GM23338 (cell line): Measurements from ENCODE around the gene SLC27A3. TPM values are rescaled to one million over a fixed set of nuclear protein-coding genes. Genes with fewer than 3 reads are reported as not detected.

Experiments
- ATAC-seq: fragments of 200-7000 bp; cut with Tn5 transposase; 3 replicates; pipeline ENCODE4 v1.9.1; 2020
- DNase-seq: peaks from one replicate; pipeline ENCODE4 v3.0.0-alpha.2; 2015; ENCODE audit warnings: low spot score
- H2AFZ ChIP-seq: fragments of 200-600 bp; sonication (generic); 2 replicates; pipeline ENCODE4 v1.8.0; 2016; ENCODE audit warnings: antibody characterized with exemption, mild to moderate bottlenecking, moderate library complexity
- H3F3A ChIP-seq: fragments of 200-600 bp; sonication (generic); replicated peaks from 2 replicates; pipeline ENCODE4 v1.8.0; 2017; ENCODE audit warnings: antibody characterized with exemption, mixed run types, low read depth
- H3K27ac ChIP-seq: fragments of 200-600 bp; sonication (generic); 2 replicates; pipeline ENCODE4 v1.6.1; 2016; ENCODE audit warnings: low read depth
- H3K27me3 ChIP-seq: fragments of 200-600 bp; sonication (generic); 2 replicates; pipeline ENCODE4 v1.8.0; 2016; ENCODE audit warnings: mild to moderate bottlenecking, mixed run types, moderate library complexity; ENCODE audit not compliant: insufficient read depth
- H3K36me3 ChIP-seq: fragments of 200-600 bp; sonication (generic); 2 replicates; pipeline ENCODE4 v1.8.0; 2016; ENCODE audit warnings: mild to moderate bottlenecking; ENCODE audit not compliant: insufficient read depth
- H3K4me1 ChIP-seq: fragments of 200-600 bp; sonication (generic); 2 replicates; pipeline ENCODE4 v1.8.0; 2016; ENCODE audit warnings: mild to moderate bottlenecking, moderate library complexity; ENCODE audit not compliant: insufficient read depth
- H3K4me2 ChIP-seq: fragments of 200-600 bp; sonication (generic); 2 replicates; pipeline ENCODE4 v1.7.1; 2017; ENCODE audit warnings: mixed run types
- H3K4me3 ChIP-seq: fragments of 200-600 bp; sonication (generic); 2 replicates; pipeline ENCODE4 v1.6.1; 2016; ENCODE audit warnings: mixed run types
- H3K79me2 ChIP-seq: fragments of 200-600 bp; sonication (generic); replicated peaks from 2 replicates; pipeline ENCODE4 v1.8.0; 2017; ENCODE audit warnings: mild to moderate bottlenecking; ENCODE audit not compliant: insufficient read depth
- H3K9me2 ChIP-seq: fragments of 200-600 bp; sonication (generic); 2 replicates; pipeline ENCODE4 v1.8.0; 2017; ENCODE audit not compliant: insufficient read depth
- H4K20me1 ChIP-seq: fragments of 200-600 bp; sonication (generic); replicated peaks from 2 replicates; pipeline ENCODE4 v1.8.0; 2017; ENCODE audit warnings: mild to moderate bottlenecking; ENCODE audit not compliant: insufficient read depth
- H3K27ac Mint-ChIP-seq: 2 replicates; pipeline ENCODE4 v1.8.0; 2020; ENCODE audit warnings: inconsistent platforms, mild to moderate bottlenecking, moderate library complexity, mixed read lengths
- H3K27me3 Mint-ChIP-seq: 3 replicates; pipeline ENCODE4 v1.8.0; 2022; ENCODE audit warnings: low read depth, mild to moderate bottlenecking, moderate library complexity, mixed read lengths, inconsistent platforms; ENCODE audit not compliant: insufficient read depth, poor library complexity
- H3K36me3 Mint-ChIP-seq: 3 replicates; pipeline ENCODE4 v1.8.0; 2021; ENCODE audit warnings: low read depth, mild to moderate bottlenecking, inconsistent platforms, moderate library complexity, mixed read lengths
- H3K4me1 Mint-ChIP-seq: 3 replicates; pipeline ENCODE4 v1.8.0; 2020; ENCODE audit warnings: mild to moderate bottlenecking, inconsistent platforms, mixed read lengths
- H3K4me3 Mint-ChIP-seq: 3 replicates; pipeline ENCODE4 v1.8.0; 2021; ENCODE audit warnings: moderate library complexity, mild to moderate bottlenecking, inconsistent platforms, mixed read lengths
- H3K9me3 Mint-ChIP-seq: 3 replicates; pipeline ENCODE4 v1.8.0; 2020; ENCODE audit warnings: moderate library complexity, mild to moderate bottlenecking, inconsistent platforms, mixed read lengths
- CREB1 ChIP-seq: fragments of 250-450 bp; sonication (Bioruptor Pico); IDR thresholded peaks from 2 replicates; pipeline ENCODE4 v1.5.0; 2020; ENCODE audit warnings: low read depth, mild to moderate bottlenecking, moderate library complexity
- EZH2 ChIP-seq: fragments of 200-600 bp; sonication (generic); IDR thresholded peaks from one replicate; pipeline ENCODE4 v1.8.0; 2017; ENCODE audit warnings: antibody characterized with exemption, mild to moderate bottlenecking, low read depth; ENCODE audit not compliant: unreplicated experiment
- EZH2phosphoT487 ChIP-seq: fragments of 200-600 bp; sonication (generic); IDR thresholded peaks from one replicate; pipeline ENCODE4 v1.8.1; 2018; ENCODE audit warnings: antibody characterized with exemption; ENCODE audit not compliant: unreplicated experiment
- JUNB ChIP-seq: IDR thresholded peaks from one replicate; pipeline ENCODE4 v1.6.1; 2016; ENCODE audit warnings: antibody characterized with exemption; ENCODE audit not compliant: unreplicated experiment
- NANOG ChIP-seq: IDR thresholded peaks from 2 replicates; pipeline ENCODE4 v1.6.1; 2016; ENCODE audit warnings: antibody characterized with exemption, borderline replicate concordance
- POLR2AphosphoS5 ChIP-seq: IDR thresholded peaks from 2 replicates; pipeline ENCODE4 v1.6.1; 2016; ENCODE audit warnings: antibody characterized with exemption, low read depth
- STAT1 ChIP-seq: IDR thresholded peaks from one replicate; pipeline ENCODE4 v1.6.1; 2016; ENCODE audit warnings: antibody characterized with exemption; ENCODE audit not compliant: unreplicated experiment
- ZNF114 ChIP-seq: fragments of 250-450 bp; sonication (Bioruptor Pico); IDR thresholded peaks from 2 replicates; pipeline ENCODE4 v1.5.0; 2020; ENCODE audit warnings: mild to moderate bottlenecking, moderate library complexity
- ZNF331 ChIP-seq: fragments of 250-450 bp; sonication (Bioruptor Pico); IDR thresholded peaks from 2 replicates; pipeline ENCODE4 v1.5.0; 2020; ENCODE audit warnings: low read depth, mild to moderate bottlenecking, moderate library complexity
- polyA plus RNA-seq: library from polyadenylated mRNA; unstranded; fragments of >200 nt; fragmentation: Nextera tagmentation; extraction: Ambion mirVana; gene quantifications from 2 replicates; pipeline ENCODE4 v1.2.1, GENCODE V29; 2016
- total RNA-seq: library from RNA; depleted of rRNA; stranded (reverse); fragments of >200 nt; shearing (Covaris generic); gene quantifications from 2 replicates; pipeline ENCODE4 v1.2.3, GENCODE V29; 2014
- TF ChIP-seq, protein P1 (sequence below): IDR thresholded peaks from 2 replicates; pipeline ENCODE4 v1.6.1; 2016; ENCODE audit warnings: antibody characterized with exemption
- TF ChIP-seq, protein P2 (sequence below), 2 experiments: fragments of 200-600 bp in 1 of 2; sonication (generic) in 1 of 2; conservative IDR thresholded peaks; 2 replicates each; pipeline versions ENCODE4 v1.5.1 to v1.6.1; 2016 to 2017; ENCODE audit warnings: antibody characterized with exemption in 2 of 2, low read depth in 2 of 2, mild to moderate bottlenecking in 2 of 2, moderate library complexity in 1 of 2
- TF ChIP-seq, protein P3 (sequence below): IDR thresholded peaks from one replicate; pipeline ENCODE4 v1.6.1; 2018; ENCODE audit warnings: antibody characterized with exemption; ENCODE audit not compliant: unreplicated experiment

SLC27A3 gene
- total and polyA plus RNA-seq, 2 experiments from 2014 or later = 24.2 to 26.3 TPM

DNA sequence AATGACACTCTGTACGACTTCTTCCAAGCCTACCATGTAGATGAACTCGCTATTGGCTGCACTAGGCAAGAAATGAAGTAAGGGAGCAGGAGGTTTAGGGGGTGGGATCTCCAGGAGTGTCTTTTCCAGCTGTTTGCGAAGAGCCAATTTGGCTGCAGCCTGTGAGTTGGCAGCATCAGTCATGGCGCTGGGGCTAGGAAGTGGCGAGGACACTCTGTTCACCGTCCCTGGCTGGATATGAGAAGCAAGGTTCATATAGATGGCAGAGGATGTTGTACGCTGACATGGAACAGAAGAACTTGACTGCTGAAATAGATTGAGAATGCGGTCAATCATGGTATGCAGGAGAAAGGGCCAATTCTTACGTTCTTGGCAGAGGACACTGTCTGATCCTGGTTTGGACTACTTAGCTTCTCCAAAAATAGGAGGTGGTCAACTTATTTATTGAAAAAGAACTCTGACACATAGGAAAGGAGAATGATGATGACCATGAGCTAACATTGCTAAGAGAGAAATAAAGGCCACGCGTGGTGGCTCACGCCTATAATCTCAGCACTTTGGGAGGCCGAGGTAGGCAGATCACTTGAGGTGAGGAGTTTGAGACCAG, 41.2 kb downstream of the SLC27A3 start:
- Mint-ChIP-seq H3K27me3 (peaks cover 3% of the 10 kb centered on the region), H3K4me1 (no peaks in the 10 kb centered on the region), H3K9me3 (no peaks in the 10 kb centered on the region), H3K27ac (no peak overlapping the region), H3K4me3 (no peak overlapping the region), H3K36me3 (peaks cover 59% of the 10 kb centered on the region)
- ATAC-seq (no peak), DNase-seq (no peak)
- Histone ChIP-seq H3K4me1 (no peaks in the 10 kb centered on the region), H3K79me2 (no peaks in the 10 kb centered on the region), H3K27ac (no peak overlapping the region), H3K27me3 (no peaks in the 10 kb centered on the region), H3K36me3 (peaks cover 67% of the 10 kb centered on the region), H3K4me3 (no peak overlapping the region), H3K9me2 (no peaks in the 10 kb centered on the region), H3F3A (peaks cover 14% of the 10 kb centered on the region; the same call in 1 of the 2 replicates), H2AFZ (no peak overlapping the region), H4K20me1 (peaks cover 6% of the 10 kb centered on the region; the same call in 1 of the 2 replicates), H3K4me2 (no peak overlapping the region)
- TF ChIP-seq POLR2AphosphoS5 (no peak), ZNF331 (CRISPR knock-in tag) (no peak), ZNF114 (CRISPR knock-in tag) (no peak)
- TF ChIP-seq, protein P1, sequence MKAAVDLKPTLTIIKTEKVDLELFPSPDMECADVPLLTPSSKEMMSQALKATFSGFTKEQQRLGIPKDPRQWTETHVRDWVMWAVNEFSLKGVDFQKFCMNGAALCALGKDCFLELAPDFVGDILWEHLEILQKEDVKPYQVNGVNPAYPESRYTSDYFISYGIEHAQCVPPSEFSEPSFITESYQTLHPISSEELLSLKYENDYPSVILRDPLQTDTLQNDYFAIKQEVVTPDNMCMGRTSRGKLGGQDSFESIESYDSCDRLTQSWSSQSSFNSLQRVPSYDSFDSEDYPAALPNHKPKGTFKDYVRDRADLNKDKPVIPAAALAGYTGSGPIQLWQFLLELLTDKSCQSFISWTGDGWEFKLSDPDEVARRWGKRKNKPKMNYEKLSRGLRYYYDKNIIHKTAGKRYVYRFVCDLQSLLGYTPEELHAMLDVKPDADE = no peak
- TF ChIP-seq, protein P2, sequence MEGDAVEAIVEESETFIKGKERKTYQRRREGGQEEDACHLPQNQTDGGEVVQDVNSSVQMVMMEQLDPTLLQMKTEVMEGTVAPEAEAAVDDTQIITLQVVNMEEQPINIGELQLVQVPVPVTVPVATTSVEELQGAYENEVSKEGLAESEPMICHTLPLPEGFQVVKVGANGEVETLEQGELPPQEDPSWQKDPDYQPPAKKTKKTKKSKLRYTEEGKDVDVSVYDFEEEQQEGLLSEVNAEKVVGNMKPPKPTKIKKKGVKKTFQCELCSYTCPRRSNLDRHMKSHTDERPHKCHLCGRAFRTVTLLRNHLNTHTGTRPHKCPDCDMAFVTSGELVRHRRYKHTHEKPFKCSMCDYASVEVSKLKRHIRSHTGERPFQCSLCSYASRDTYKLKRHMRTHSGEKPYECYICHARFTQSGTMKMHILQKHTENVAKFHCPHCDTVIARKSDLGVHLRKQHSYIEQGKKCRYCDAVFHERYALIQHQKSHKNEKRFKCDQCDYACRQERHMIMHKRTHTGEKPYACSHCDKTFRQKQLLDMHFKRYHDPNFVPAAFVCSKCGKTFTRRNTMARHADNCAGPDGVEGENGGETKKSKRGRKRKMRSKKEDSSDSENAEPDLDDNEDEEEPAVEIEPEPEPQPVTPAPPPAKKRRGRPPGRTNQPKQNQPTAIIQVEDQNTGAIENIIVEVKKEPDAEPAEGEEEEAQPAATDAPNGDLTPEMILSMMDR (conservative IDR thresholded peaks at IDR 0.05; ENCODE audit: low read depth in 2 of 2) = no peak

DNA sequence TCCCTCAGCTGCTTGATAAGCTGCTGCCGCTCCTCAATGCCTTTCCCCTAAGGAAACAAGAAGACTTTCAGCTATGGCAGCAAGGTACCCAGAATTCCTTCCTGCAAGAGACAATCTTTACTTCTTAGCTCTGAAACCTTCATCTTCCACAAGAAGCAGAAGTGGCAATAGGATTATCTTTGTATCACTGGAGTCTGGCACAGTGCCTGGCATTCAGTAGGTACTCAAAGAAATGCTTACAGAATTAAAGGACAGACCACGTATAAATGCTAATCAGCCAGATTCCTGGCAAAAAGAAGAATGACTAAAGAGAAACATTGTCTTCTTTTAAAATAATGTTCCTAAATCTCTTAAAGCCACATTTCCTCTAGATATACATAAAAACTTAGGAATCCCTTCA, 43.7 kb downstream of the SLC27A3 start:
- H3K9me3 Mint-ChIP-seq = no peaks in the 10 kb centered on the region
- no peak overlapping the region for H3K27ac Mint-ChIP-seq
- Histone ChIP-seq H3K4me2 (no peak overlapping the region), H3K79me2 (no peaks in the 10 kb centered on the region), H3K27me3 (no peaks in the 10 kb centered on the region), H4K20me1 (peaks cover 18% of the 10 kb centered on the region), H3K36me3 (peaks cover 44% of the 10 kb centered on the region), H3K9me2 (no peaks in the 10 kb centered on the region), H3K27ac (no peak overlapping the region), H3K4me3 (no peak overlapping the region), H3F3A (peaks cover 6% of the 10 kb centered on the region; the same call in 1 of the 2 replicates), H2AFZ (no peak overlapping the region), H3K4me1 (no peaks in the 10 kb centered on the region)
- no peak for DNase-seq
- no peak for ATAC-seq
- peaks cover 9% of the 10 kb centered on the region for H3K27me3 Mint-ChIP-seq
- H3K4me1 Mint-ChIP-seq = no peaks in the 10 kb centered on the region
- H3K4me3 Mint-ChIP-seq = no peak overlapping the region
- peaks cover 38% of the 10 kb centered on the region for H3K36me3 Mint-ChIP-seq
- TF ChIP-seq ZNF114 (CRISPR knock-in tag) (no peak), POLR2AphosphoS5 (no peak), NANOG (no peak), CREB1 (no peak), EZH2phosphoT487 (no peak), STAT1 (no peak), JUNB (no peak), ZNF331 (CRISPR knock-in tag) (no peak), EZH2 (no peak)
- TF ChIP-seq, protein P1 = no peak
- TF ChIP-seq, protein P3, sequence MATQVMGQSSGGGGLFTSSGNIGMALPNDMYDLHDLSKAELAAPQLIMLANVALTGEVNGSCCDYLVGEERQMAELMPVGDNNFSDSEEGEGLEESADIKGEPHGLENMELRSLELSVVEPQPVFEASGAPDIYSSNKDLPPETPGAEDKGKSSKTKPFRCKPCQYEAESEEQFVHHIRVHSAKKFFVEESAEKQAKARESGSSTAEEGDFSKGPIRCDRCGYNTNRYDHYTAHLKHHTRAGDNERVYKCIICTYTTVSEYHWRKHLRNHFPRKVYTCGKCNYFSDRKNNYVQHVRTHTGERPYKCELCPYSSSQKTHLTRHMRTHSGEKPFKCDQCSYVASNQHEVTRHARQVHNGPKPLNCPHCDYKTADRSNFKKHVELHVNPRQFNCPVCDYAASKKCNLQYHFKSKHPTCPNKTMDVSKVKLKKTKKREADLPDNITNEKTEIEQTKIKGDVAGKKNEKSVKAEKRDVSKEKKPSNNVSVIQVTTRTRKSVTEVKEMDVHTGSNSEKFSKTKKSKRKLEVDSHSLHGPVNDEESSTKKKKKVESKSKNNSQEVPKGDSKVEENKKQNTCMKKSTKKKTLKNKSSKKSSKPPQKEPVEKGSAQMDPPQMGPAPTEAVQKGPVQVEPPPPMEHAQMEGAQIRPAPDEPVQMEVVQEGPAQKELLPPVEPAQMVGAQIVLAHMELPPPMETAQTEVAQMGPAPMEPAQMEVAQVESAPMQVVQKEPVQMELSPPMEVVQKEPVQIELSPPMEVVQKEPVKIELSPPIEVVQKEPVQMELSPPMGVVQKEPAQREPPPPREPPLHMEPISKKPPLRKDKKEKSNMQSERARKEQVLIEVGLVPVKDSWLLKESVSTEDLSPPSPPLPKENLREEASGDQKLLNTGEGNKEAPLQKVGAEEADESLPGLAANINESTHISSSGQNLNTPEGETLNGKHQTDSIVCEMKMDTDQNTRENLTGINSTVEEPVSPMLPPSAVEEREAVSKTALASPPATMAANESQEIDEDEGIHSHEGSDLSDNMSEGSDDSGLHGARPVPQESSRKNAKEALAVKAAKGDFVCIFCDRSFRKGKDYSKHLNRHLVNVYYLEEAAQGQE = no peak
